ENCODE results near the gene SLC6A20.

GRCh38 chr3:45779746-45780735 lies 16.3 kb downstream of the SLC6A20 start:
- TF ChIP-seq EZH2 (IDR thresholded peaks at IDR 0.05; ENCODE audit: borderline replicate concordance, low read length) (no peak), CTCF (IDR thresholded peaks at IDR 0.05; ENCODE audit: low read length) (no peak)
